Measurements from ENCODE around the gene ANKRD60.

The ANKRD60 gene

GRCh38 chr20:58236612-58237317 is 8.3 kb upstream of the ANKRD60 start:
- H3K27ac ChIP-seq, result peak overlapping the region; percentile 60
- TF ChIP-seq, protein P1, sequence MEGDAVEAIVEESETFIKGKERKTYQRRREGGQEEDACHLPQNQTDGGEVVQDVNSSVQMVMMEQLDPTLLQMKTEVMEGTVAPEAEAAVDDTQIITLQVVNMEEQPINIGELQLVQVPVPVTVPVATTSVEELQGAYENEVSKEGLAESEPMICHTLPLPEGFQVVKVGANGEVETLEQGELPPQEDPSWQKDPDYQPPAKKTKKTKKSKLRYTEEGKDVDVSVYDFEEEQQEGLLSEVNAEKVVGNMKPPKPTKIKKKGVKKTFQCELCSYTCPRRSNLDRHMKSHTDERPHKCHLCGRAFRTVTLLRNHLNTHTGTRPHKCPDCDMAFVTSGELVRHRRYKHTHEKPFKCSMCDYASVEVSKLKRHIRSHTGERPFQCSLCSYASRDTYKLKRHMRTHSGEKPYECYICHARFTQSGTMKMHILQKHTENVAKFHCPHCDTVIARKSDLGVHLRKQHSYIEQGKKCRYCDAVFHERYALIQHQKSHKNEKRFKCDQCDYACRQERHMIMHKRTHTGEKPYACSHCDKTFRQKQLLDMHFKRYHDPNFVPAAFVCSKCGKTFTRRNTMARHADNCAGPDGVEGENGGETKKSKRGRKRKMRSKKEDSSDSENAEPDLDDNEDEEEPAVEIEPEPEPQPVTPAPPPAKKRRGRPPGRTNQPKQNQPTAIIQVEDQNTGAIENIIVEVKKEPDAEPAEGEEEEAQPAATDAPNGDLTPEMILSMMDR (conservative IDR thresholded peaks at IDR 0.05), result peak; percentile 99
- no peak for TF ChIP-seq ZFX (IDR thresholded peaks at IDR 0.05)

- H3K27ac ChIP-seq, result no peak overlapping the region
Measured at GRCh38 chr20:58235010-58235409, 6.6 kb upstream of the ANKRD60 start.

DNA sequence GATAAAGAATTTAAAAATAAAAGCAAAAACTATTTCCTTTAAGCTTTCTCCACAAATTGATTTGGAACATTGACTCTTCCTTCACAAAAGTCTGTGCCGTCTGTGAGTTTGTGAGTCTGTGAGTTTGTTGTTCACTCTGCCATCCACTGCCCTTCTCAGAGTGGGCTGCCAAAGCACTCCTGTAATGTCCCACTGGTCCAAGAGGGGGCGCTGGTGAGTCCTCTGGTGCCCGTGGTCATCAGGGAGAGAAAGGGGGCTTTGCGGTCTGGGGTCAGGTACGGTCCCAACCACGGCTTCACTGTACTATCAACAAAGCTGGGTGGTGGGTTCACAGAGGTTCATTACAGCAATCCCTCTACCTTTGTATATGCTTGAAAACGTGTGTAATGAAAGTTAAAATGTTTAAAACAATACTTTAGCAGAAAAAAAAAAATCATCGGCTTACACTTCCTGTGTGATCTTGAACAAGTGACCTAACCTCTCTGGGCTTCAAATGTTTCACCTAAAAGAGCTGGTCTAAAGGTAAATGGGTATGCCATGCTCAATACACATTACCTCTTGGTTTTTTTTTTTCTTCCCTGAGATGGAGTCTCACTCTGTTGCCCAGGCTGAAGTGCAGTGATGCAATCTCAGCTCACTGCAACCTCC is 5.6 kb upstream of the ANKRD60 start:
- H3K27ac ChIP-seq, result no peak overlapping the region
- no peak for TF ChIP-seq ZFX (IDR thresholded peaks at IDR 0.05)
- TF ChIP-seq, protein P1 (conservative IDR thresholded peaks at IDR 0.05), result peak; percentile 76

More at GRCh38 chr20:58235010-58235409, 6.6 kb upstream of the ANKRD60 start:
- TF ChIP-seq ZFX (IDR thresholded peaks at IDR 0.05), result no peak
- TF ChIP-seq, protein P1 (conservative IDR thresholded peaks at IDR 0.05), result no peak

DNA sequence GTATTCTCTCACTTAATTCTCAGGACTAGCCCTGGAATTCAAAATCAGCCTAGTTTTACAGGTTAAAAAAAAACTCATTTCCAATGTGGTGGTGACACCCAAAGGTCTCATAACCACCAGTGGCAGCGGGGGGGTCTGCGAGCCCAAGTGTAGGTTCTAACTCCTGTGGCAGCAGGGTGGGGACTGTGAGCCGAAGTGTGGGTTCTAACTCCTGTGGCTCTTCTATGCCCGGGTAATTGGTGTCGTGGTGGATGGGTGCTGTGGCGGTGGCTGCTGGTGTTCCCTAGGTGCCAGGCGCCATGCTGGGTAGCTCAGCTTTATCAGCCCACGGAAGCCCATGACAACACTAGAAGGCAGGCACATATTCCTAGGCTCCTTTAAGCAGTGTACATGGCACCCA is 4.9 kb upstream of the ANKRD60 start:
- TF ChIP-seq, protein P1 (conservative IDR thresholded peaks at IDR 0.05), result no peak
- TF ChIP-seq ZFX (IDR thresholded peaks at IDR 0.05), result no peak
- no peak overlapping the region for H3K27ac ChIP-seq

- no peak for TF ChIP-seq ZFX (IDR thresholded peaks at IDR 0.05)
- TF ChIP-seq, protein P1 (conservative IDR thresholded peaks at IDR 0.05), result no peak
- H3K27ac ChIP-seq, result no peak overlapping the region
Measured at GRCh38 chr20:58231683-58232082, 3.2 kb upstream of the ANKRD60 start.

- TF ChIP-seq, protein P1 (conservative IDR thresholded peaks at IDR 0.05), result no peak
- no peak for TF ChIP-seq ZFX (IDR thresholded peaks at IDR 0.05)
- no peak overlapping the region for H3K27ac ChIP-seq
Measured at GRCh38 chr20:58229198-58229798, 845 bp upstream of the ANKRD60 start.

GRCh38 chr20:58228103-58228483 is 360 bp downstream of the ANKRD60 start:
- no peak overlapping the region for H3K27ac ChIP-seq
- TF ChIP-seq, protein P1 (conservative IDR thresholded peaks at IDR 0.05), result no peak
- no peak for TF ChIP-seq ZFX (IDR thresholded peaks at IDR 0.05)

Measured in C4-2B (cell line).